Esophagus muscularis mucosa (tissue), 3 donors: ENCODE results near the gene FRY.

Source experiments
- EP300 ChIP-seq: sonication (generic); formaldehyde crosslinking; IDR thresholded peaks from one replicate; pipeline ENCODE4 v1.6.1; 2017; ENCODE audit warnings: antibody characterized with exemption
- TF ChIP-seq, protein P1 (sequence below), 3 experiments: fragments of 200-600 bp in 2 of 3; fragments of 450-650 bp in 1 of 3; sonication (generic) in 2 of 3; IDR thresholded peaks; one replicate each; pipeline ENCODE4 v1.5.1; 2017 to 2019; ENCODE audit warnings: antibody characterized with exemption in 3 of 3, mild to moderate bottlenecking in 2 of 3, moderate library complexity in 1 of 3

DNA sequence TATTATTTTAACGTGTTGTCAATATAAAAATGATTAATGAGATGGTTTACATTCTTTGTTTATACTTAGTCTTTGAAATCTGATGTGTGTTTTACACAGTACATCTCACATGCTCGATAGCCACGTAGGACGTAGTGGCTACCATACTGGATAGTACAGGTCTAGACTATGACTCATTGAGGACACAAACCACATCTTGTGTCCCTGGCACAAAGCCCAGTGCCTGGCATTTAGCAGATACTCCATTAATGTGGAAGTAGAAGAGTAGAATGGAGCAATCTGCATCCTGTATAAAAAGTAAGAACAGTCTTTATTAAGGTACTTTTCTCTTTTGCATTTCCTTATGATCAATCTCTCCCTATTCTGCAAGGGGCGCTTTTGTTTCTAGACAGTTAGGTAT, 49.0 kb upstream of the FRY start:
- TF ChIP-seq, protein P1, sequence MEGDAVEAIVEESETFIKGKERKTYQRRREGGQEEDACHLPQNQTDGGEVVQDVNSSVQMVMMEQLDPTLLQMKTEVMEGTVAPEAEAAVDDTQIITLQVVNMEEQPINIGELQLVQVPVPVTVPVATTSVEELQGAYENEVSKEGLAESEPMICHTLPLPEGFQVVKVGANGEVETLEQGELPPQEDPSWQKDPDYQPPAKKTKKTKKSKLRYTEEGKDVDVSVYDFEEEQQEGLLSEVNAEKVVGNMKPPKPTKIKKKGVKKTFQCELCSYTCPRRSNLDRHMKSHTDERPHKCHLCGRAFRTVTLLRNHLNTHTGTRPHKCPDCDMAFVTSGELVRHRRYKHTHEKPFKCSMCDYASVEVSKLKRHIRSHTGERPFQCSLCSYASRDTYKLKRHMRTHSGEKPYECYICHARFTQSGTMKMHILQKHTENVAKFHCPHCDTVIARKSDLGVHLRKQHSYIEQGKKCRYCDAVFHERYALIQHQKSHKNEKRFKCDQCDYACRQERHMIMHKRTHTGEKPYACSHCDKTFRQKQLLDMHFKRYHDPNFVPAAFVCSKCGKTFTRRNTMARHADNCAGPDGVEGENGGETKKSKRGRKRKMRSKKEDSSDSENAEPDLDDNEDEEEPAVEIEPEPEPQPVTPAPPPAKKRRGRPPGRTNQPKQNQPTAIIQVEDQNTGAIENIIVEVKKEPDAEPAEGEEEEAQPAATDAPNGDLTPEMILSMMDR (IDR thresholded peaks at IDR 0.05) = no peak
- TF ChIP-seq EP300 = no peak
